ENCODE data around the gene KRTAP12-2.
"Not testable (repeated sequence)": the region's sequence is repeated elsewhere in the genome, so short reads cannot be mapped to it uniquely, and the experiment has no call there.

KRTAP12-2 gene

DNA sequence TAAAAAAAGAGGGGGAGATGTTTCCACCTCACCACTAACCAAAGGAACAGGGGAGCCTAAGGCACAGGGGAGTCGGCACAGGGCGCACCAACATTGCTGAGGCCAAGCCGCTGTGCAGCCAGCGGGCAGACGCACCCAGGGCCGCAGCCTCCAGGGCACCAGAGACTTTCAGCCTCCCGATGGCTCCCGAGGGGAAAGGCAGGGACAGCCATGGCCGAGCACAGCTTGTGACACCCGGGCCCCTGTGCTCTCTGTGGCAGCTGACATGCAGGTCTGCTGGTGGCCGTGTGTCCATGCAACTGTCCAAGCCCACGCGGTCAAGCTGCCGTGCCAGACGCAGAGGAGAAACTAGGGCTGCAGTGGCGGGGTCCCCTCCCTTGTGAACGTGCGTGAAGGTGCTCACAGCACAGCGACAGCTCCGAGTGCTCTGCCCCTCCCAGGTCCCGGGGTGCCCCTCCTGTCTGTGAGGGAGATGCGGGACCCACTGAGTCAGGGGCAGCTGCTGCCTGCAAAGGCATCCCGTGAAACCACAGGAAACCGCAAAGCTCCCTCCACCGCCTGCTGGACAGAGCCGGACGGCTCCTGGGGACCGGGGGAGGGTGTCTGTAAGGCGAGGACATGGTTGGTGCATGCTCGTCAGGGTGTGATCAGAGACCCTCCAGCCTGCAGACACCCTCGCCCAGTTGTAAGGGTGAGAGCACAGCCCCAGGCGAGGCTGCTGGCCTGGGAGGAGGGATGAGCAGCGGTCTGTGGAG is 18.0 kb downstream of the KRTAP12-2 start:
- no peak for DNase-seq

GRCh38 chr21:44647222-44647552 is 19.5 kb downstream of the KRTAP12-2 start:
- no peak for DNase-seq

DNA sequence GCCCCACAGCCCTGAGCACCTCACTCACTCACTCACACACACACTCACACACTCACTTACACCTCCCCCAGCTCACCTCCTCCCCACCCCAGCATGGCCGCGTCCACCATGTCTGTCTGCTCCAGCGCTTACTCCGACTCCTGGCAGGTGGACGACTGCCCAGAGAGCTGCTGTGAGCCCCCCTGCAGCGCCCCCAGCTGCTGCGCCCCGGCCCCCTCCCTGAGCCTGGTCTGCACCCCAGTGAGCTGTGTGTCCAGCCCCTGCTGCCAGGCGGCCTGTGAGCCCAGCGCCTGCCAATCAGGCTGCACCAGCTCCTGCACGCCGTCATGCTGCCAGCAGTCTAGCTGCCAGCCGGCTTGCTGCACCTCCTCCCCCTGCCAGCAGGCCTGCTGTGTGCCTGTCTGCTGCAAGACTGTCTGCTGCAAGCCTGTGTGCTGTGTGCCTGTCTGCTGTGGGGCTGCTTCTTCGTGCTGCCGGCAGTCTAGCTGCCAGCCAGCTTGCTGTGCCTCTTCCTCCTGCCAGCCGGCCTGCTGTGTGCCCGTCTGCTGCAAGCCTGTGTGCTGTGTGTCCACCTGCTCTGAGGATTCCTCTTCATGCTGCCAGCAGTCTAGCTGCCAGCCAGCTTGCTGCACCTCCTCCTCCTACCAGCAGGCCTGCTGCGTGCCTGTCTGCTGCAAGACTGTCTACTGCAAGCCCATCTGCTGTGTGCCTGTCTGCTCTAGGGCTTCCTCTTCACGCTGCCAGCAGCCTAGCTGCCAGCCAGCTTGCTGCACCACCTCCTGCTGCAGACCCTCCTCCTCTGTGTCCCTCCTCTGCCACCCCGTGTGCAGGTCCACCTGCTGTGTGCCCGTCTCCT is 20.1 kb downstream of the KRTAP12-2 start, which contains the start of gene KRTAP10-11:
TSS of gene KRTAP10-11 (plus strand) at position 49 of the 856 bp plus-strand sequence. CDS start at position 94, 45 bp downstream.
- DNase-seq: not testable (repeated sequence)

GRCh38 chr21:44644878-44645277 is 21.8 kb downstream of the KRTAP12-2 start:
- DNase-seq: no peak

DNA sequence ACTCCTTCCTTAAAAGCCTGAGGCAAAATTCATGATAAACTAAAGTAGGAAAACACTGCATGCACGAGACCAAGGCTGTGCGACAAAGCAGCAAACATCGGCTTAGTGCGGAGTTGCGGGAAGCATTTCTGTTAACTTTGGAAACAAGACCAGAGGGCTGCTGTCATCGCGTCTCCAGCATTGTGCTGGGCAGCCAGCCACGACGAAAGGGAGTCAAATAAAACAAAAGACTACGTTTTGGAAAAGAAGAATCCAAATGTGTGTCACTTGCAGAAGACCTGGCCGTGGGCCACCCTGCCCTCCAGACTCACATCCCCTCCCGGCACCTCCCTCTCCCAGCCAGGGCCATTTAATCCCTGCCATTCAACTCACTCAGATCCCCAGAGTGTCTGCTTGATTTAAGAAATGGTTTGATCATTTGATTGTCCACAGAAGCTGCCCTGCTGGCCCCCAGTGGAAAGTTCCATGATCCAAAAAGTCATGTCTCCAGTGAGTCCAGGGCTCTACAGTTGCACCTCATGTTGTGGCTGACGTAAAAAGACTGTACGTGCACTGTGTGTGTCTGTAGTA is 22.9 kb downstream of the KRTAP12-2 start:
- no peak for DNase-seq

- no peak for DNase-seq
These were observed 26.0 kb downstream of the KRTAP12-2 start for GRCh38 chr21:44640761-44641160.

DNA sequence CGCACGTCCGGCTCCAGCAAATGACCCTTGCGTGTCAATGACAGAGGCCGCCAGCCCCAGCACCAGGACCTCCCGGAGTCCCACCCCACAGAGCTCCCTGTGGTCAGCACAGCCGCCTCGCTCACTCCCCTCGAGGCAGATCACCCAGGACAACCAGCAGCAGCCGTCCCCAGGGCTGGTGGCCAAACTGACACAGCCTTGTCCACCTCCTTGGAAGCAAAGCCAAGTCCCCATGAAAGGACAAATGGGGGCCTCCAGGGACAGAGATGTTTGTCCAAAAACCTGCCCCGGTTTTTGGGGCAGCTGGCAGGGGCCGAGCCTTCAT is 27.4 kb downstream of the KRTAP12-2 start:
- no peak for DNase-seq

DNA sequence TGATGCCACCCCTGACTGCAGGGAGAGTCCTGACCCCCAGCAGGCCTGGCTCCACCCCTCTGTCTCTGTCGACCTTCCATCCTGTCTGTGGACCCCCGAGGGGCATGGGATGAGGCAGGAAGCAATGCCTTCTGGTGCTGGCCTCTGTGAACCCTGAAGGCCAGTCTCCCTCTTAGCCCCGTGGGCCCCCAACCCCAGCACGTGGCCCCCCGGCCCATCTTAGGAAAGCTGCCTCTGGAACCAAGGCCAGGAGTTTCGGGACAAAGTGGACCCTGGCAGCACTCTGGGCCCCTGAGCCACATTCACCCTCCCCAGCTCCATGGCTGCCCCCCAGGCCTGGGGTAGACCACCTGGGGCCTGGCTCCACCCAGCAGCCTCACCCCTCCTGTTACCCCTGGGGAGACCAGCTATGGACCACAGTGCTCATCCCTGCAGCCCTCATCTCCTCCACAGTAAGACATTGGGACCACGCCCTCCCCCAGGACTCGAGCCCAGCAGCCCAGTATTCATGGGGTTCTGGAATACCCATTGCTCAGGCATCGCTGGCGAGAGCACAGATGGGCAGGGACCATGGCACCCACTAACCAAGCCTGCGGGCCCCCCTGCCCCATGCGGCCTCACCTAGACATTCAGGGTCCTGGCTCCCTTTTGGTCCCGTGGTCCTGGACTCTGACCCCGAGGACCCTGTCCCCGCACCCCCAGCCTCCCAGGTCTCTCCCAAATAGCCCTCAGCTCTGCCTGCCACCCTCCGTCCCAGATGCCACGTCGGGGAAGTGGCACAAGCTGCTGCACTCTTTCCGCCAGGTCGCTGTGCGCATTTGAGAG is 28.0 kb downstream of the KRTAP12-2 start:
- not testable (repeated sequence) for DNase-seq

DNA sequence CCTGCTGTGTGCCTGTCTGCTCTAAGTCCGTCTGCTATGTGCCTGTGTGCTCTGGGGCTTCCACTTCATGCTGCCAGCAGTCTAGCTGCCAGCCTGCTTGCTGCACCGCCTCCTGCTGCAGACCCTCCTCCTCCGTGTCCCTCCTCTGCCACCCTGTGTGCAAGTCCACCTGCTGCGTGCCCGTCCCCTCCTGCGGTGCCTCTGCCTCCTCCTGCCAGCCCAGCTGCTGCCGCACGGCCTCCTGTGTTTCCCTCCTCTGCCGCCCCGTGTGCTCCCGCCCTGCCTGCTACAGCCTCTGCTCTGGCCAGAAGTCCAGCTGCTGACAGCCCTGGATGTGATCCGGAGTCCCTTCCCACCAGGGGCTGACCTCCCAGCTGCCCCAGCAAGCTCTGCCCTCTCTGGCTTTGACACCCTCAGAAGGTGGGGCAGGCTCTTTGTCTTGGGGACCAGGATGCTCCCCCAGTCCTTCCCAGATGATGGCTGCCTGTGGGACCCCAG is 28.8 kb downstream of the KRTAP12-2 start:
- DNase-seq: not testable (repeated sequence)

GRCh38 chr21:44637018-44637850 is 29.5 kb downstream of the KRTAP12-2 start, which contains the start of gene KRTAP10-10:
KRTAP10-10 (plus strand) TSS chr21:44637356; CDS start chr21:44637418, 62 bp downstream.
- DNase-seq: no peak

GRCh38 chr21:44636209-44637017 is 30.3 kb downstream of the KRTAP12-2 start:
- DNase-seq: no peak

GRCh38 chr21:44632067-44632466 is 34.7 kb downstream of the KRTAP12-2 start:
- DNase-seq: no peak

DNA sequence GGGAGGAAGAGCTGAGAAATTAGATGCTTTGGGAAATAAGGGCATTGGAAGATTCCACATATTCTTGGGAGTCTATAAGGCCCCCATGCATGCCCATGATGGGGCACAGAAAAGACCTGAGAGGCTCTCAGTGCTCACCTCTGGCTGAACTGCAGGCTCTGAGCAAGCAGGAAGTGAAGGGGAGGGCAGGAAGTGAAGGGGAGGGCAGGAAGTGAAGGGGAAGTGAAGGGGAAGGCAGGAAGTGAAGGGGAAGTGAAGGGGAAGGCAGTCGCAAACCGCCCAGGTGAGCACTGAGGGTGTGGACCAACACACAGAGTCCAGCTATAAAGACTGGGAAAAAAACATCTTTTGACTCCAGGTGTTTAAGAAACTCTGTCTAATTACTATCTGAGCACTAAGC is 36.3 kb downstream of the KRTAP12-2 start:
- no peak for DNase-seq

DNA sequence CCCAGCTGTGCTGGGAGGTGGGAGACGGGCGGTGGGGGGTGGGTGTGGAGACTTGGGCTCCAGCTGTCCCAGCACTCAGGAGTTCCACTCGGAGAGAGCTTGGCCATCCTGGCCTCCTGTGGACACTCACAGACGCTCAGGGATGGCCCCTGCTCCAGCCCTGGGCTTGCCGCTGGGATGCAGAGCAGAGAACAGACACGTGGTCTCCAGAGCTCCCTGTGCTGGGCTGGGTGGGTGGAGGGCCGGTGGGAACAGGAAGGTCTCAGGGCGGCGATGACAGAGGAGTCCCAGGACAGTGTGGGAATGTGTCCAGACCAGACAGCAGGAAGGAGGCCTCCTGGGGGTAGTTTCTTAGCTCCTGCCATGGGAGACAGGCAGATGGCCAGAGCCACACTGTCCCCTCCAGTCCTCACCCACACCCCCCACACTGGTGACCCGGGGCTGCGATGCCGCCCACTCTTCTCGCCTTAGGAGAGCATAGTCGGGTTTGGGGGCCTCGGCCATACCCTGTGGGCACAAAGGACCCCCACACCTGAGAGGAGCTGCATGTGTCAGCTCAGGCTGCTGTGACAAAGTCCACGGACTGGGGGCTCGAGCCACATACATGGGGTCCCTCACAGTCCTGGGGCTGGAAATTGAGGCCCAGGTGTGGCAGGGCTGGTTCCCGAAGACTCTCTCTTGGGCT is 37.9 kb downstream of the KRTAP12-2 start:
- DNase-seq: no peak

DNA sequence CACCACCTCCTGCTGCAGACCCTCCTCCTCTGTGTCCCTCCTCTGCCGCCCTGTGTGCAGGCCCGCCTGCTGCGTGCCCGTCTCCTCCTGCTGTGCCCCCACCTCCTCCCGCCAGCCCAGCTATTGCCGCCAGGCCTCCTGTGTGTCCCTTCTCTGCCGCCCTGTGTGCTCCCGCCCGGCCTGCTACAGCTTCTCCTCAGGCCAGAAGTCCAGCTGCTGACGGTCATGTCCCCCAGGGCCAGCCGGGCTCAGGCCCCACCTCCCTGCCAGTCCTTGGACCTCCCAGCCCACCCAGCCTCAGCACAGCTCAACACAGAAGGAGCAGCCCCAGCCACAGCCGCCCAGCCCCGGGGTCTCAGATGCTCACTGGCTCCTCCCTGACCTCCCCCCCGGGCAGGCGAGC is 38.9 kb downstream of the KRTAP12-2 start:
- DNase-seq: not testable (repeated sequence)

DNA sequence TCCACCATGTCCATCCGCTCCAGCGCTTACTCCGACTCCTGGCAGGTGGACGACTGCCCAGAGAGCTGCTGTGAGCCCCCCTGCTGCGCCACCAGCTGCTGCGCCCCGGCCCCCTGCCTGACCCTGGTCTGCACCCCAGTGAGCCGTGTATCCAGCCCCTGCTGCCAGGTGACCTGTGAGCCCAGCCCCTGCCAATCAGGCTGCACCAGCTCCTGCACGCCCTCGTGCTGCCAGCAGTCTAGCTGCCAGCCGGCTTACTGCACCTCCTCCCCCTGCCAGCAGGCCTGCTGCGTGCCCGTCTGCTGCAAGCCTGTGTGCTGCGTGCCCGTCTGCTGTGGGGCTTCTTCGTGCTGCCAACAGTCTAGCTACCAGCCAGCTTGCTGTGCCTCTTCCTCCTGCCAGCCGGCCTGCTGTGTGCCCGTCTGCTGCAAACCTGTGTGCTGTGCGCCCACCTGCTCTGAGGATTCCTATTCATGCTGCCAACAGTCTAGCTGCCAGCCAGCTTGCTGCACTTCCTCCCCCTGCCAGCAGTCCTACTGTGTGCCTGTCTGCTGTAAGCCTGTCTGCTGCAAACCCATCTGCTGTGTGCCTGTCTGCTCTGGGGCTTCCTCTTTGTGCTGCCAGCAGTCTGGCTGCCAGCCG is 39.4 kb downstream of the KRTAP12-2 start:
- not testable (repeated sequence) for DNase-seq

GRCh38 chr21:44626673-44627143 is 40.0 kb downstream of the KRTAP12-2 start, which contains the start of gene KRTAP10-9:
KRTAP10-9 (plus strand) TSS chr21:44627093; CDS start chr21:44627172, 79 bp downstream.
- no peak for DNase-seq

- DNase-seq: no peak
These were observed 40.5 kb downstream of the KRTAP12-2 start for GRCh38 chr21:44626262-44626661.

DNA sequence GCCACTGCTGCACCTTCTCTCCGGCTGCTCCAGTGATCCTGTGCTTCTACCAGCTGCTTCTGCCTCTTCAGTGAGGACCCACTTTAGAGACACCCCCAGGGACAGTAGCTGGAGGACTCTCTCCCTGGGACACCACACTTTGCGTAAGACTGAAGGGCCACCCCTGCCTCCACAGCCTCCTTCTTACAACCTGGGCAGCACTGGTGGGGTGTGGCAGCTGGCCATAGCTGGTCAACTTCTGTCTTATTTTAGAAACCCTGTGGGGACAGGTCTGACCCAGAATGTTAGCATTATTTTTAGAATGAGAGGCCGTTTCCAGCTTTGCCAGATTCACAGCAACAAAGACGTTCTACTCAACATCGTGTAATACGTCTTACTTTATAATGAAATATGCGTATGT is 41.0 kb downstream of the KRTAP12-2 start:
- no peak for DNase-seq
